T1000 (cell line): ENCODE measurements around the gene TTLL8.

ENCODE experiments used
- DNase-seq: peaks from one replicate; lab custom pipeline; 2025; ENCODE audit warnings: mixed read lengths; lab: John Stamatoyannopoulos, UW

The TTLL8 gene

DNA sequence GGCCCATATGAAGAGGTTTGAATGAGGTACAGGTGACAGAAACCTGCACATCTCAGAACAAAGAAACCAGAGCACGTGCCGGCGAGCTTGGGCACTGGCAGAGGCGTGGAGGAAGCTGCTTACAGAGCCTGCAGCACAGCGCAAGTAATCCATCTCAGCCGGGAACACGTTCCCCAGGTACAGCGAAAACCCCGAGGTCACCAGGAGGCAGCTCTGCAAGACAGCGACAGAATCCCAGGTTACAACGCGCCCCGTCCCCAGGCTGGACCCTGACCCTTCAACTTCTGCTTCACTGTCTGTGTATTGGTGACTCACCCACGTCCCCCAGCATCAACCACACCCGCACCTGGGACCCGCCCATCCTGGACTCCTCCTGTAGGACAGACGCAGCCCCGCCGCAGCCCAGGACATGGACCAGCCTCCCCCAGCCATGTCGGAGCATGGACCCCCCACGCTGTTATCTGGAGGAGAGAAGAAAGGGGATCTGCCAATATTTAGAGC lies 24.9 kb upstream of the TTLL8 start:
- no peak for DNase-seq

- DNase-seq: no peak
These were observed 24.2 kb upstream of the TTLL8 start for GRCh38 chr22:50082197-50082715.

- no peak for DNase-seq
These were observed 23.5 kb upstream of the TTLL8 start for GRCh38 chr22:50081426-50082196.

DNA sequence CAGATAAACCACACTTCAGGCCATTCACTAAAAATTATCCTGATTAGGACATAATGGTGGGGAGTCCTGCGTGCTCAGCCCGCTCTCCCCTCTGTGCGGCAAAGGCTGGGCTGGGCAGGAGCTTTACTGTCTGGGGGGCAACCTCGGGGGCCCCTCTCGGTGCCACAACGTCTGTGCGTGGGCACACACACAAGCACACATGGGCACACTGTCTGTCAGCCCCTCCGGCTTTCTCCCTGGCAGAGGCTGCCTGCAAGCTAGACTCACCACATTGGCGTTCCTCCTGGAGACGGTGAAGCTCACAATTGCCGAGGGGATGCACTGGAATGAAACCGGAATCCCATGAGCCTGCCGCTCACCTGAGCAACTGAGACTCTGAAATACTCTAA lies 22.0 kb upstream of the TTLL8 start:
- DNase-seq: no peak

- no peak for DNase-seq
These were observed 20.7 kb upstream of the TTLL8 start for GRCh38 chr22:50078761-50079160.

DNA sequence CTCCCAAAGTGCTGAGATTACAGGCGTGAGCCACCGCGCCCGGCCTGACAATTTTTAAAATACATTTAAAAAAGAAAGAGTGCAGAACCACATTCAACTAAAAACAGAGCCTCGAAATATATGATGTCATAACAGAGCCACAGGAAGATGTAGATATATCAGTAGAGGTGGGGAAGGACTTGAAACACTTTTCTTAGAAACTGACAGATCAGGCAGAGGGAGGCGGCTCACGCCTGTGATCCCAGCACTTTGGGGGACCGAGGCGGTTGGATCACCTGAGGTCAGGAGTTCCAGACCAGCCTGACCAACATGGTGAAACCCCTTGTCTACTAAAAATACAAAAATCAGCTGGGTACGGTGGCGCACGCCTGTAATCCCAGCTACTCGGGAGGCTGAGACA lies 20.1 kb upstream of the TTLL8 start:
- DNase-seq: no peak

GRCh38 chr22:50076646-50077535 lies 18.8 kb upstream of the TTLL8 start:
- DNase-seq: no peak

- no peak for DNase-seq
These were observed 16.7 kb upstream of the TTLL8 start for GRCh38 chr22:50074551-50075530.

GRCh38 chr22:50074056-50074455 lies 16.0 kb upstream of the TTLL8 start:
- DNase-seq: no peak

DNA sequence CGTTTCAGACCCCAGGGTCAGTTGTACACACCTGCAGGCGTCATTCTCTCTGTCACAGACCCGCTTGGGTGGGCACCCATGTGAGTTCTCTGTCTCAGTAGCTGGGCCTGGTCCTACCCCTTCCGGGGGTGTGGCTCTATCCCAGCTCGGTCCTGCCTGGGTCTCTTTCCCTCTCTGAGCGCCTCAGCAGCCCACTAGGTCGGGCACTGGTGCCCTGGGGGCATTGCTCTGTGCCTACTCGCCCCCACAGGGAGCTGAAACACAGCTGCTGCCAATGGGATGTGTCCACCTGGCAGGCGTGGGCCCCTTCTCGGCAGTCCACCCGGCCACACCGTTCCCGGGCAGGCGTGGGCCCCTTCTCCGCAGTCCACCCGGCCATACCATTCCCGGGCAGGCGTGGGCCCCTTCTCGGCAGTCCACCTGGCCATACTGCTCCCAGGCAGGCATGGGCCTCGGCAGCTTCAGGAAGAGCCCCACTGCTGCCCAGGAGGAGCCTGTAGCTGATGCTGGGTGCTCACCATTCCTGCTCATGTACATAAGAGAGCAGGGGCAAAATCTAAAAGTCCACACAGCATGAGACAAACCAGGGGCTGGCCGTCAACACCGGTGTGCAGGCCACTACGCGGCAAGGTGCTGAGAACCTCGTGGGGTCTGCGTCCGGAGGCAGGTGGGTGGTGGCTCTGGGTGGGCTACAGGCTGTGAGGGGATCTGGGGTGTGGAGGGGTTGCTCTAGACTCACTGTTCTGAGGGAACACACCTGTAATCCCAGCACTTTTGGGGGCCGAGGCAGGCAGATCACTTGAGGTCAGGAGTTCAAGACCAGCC lies 14.8 kb upstream of the TTLL8 start:
- DNase-seq: no peak

- no peak for DNase-seq
These were observed 14.1 kb upstream of the TTLL8 start for GRCh38 chr22:50072167-50072555.

DNA sequence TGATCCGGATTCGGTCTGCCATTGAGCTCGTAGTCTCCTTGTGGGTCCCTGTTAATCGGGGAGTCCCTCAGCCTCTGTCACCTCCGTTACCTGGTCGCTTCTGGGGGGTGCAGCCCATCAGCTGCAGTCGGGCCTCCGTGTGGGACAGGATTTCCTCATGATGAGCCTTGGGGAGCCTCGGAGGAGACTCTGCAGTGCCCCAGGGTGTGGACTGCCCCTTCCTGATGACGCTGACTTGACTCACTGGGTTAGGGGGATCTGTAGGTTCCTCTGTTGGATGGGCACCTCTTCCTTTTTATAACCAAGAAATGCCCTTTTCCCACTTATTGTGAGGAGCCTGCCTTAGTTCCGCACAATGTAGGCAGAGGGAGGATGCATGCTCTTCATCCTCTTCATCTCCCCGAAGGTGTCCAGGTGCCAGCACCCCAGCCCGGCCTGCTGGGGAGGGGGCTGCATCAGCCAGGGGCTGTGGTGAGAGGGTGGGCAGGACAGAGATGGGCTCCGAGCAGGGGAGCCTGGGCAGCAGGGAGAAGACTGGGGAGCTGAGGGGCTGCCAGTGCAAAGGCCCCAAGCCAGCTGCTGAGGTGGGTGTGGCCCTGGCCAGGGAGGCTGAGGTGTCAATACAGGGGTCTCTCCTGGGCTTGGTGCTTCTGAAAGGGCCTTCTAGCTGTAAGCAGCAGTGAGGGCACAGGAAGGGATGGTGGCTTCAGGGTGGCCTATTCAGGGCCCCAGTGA lies 13.5 kb upstream of the TTLL8 start:
- DNase-seq: no peak

DNA sequence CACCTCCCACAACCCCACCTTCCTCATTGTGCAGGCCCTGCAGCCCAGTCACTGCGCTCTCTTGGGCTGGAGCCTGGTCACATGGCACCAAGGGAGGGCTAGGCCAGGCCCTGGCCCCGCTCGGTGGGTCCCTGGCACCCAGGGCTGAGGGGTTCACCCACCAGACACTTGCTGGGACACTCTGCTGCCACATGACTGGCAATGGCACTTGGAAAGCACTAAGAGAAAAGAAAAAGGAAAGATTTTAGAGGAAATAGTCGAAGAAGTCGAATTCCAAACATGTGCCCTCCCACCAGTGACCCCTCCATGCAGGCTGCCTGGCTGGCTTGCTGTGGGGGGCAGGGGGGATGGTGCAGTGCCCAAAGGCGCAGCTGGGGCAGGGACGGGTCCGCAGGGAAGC lies 12.3 kb upstream of the TTLL8 start:
- no peak for DNase-seq

- no peak for DNase-seq
These were observed 10.0 kb upstream of the TTLL8 start for GRCh38 chr22:50068096-50068495.

- DNase-seq: no peak
These were observed 9.1 kb upstream of the TTLL8 start for GRCh38 chr22:50067244-50067643.

GRCh38 chr22:50064453-50064852 lies 6.4 kb upstream of the TTLL8 start:
- no peak for DNase-seq

- no peak for DNase-seq
These were observed 5.7 kb upstream of the TTLL8 start for GRCh38 chr22:50063589-50064393.

- no peak for DNase-seq
These were observed 4.5 kb upstream of the TTLL8 start for GRCh38 chr22:50062509-50063135.
